NOMO-1 treated with DMSO at 0.1 percent for 48 hours (cell line): Measurements from ENCODE around the gene HCN3.
"Not testable (repeated sequence)": the region's sequence is repeated elsewhere in the genome, so short reads cannot be mapped to it uniquely, and the experiment has no call there.

ENCODE experiments used
- DNase-seq: peaks from one replicate; lab custom pipeline; 2025; ENCODE audit not compliant: unreplicated experiment; lab: John Stamatoyannopoulos, UW

Gene HCN3

DNA sequence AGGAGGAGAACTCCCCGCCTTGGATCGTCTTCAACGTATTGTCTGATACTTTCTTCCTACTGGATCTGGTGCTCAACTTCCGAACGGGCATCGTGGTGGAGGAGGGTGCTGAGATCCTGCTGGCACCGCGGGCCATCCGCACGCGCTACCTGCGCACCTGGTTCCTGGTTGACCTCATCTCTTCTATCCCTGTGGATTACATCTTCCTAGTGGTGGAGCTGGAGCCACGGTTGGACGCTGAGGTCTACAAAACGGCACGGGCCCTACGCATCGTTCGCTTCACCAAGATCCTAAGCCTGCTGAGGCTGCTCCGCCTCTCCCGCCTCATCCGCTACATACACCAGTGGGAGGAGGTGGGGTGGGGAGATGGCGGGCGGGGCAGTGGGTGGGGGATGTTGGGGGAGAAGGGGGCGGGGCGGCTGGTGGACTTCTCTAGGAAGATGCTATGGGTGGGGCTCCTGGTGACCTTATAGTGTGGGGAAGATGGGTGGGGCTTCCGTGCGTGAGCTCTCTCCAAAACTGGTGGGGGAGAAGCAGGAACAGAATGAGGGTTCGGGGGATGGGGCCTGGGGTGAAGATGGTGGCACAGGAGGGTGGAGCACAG, 5.3 kb downstream of the HCN3 start:
- no peak for DNase-seq

DNA sequence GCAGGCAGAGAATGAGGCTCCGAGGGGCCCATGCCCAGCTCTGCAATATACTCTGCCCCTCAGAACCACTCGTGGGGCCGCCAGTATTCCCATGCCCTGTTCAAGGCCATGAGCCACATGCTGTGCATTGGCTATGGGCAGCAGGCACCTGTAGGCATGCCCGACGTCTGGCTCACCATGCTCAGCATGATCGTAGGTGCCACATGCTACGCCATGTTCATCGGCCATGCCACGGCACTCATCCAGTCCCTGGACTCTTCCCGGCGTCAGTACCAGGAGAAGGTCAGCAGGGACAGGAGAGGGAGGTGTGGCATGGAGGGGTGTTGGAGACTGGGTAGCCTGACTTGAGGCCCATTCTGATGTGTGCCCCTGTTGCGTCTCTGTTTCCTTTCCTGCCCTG, 7.2 kb downstream of the HCN3 start:
- no peak for DNase-seq

DNA sequence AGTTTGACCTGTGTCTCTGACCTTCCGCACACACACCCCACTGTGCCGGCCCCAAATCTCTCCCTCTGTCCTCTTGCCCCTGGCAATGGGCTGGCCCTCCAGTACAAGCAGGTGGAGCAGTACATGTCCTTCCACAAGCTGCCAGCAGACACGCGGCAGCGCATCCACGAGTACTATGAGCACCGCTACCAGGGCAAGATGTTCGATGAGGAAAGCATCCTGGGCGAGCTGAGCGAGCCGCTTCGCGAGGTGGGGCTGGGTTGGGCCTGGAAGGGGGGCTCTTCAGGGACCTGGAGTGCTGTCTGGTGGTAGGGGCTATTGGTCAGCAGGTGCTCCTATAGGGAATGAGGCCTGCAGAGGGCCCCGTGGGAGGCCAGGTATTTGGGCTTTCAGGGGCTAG, 7.8 kb downstream of the HCN3 start:
- no peak for DNase-seq

DNA sequence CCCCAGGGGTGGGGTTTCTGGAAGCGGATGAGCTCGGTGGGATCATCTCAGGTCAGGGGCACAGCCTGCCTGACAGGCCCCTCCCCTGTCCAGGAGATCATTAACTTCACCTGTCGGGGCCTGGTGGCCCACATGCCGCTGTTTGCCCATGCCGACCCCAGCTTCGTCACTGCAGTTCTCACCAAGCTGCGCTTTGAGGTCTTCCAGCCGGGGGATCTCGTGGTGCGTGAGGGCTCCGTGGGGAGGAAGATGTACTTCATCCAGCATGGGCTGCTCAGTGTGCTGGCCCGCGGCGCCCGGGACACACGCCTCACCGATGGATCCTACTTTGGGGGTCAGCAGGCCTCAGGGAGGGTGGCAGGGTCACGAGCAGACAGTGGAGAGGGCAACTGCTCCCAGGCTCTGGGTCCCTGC, 8.4 kb downstream of the HCN3 start:
- DNase-seq: no peak

DNA sequence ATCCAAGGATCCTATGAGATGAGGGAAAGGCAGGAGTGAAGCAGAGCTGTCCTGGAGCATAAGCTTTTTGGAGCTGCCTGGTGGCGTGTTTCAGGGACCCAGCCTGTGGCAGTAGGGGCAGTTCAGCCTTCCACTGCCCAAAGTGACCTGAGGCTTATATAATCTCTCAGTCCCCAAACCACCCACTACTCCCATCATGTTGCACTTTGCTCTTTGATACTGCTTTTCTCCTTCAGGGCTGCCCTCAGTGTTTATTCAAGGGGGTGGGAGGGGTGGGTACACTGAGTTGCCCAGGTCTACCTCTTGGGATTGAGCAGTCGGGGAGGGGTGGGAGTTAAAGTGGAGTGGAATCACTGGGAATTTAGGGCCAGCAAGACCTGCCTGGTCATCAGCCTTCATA, 9.3 kb downstream of the HCN3 start:
- no peak for DNase-seq

DNA sequence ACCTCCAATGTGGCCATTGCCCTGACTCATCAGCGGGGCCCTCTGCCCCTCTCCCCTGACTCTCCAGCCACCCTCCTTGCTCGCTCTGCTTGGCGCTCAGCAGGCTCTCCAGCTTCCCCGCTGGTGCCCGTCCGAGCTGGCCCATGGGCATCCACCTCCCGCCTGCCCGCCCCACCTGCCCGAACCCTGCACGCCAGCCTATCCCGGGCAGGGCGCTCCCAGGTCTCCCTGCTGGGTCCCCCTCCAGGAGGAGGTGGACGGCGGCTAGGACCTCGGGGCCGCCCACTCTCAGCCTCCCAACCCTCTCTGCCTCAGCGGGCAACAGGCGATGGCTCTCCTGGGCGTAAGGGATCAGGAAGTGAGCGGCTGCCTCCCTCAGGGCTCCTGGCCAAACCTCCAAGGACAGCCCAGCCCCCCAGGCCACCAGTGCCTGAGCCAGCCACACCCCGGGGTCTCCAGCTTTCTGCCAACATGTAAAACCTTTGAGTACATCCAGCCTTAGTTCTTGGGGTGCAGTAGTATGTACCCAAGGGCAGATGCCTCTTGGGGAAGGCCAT, 10.8 kb downstream of the HCN3 start:
- DNase-seq: no peak

DNA sequence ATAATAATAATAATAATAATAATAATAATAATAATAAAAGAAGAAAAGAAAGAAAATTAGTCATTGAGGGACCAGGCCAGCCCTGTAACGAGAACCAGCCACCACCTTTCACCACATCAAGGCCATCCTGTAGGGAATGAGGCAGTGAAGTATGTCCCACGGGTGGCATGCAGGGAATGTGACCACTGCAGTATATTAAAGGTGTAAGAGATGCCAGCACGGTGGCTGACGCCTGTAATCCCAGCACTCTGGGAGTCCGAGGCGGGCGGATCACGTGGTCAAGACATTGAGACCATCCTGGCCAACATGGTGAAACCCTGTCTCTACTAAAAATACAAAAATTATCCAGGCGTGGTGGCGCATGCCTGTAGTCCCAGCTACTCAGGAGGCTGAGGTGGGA, 13.7 kb downstream of the HCN3 start:
- not testable (repeated sequence) for DNase-seq

DNA sequence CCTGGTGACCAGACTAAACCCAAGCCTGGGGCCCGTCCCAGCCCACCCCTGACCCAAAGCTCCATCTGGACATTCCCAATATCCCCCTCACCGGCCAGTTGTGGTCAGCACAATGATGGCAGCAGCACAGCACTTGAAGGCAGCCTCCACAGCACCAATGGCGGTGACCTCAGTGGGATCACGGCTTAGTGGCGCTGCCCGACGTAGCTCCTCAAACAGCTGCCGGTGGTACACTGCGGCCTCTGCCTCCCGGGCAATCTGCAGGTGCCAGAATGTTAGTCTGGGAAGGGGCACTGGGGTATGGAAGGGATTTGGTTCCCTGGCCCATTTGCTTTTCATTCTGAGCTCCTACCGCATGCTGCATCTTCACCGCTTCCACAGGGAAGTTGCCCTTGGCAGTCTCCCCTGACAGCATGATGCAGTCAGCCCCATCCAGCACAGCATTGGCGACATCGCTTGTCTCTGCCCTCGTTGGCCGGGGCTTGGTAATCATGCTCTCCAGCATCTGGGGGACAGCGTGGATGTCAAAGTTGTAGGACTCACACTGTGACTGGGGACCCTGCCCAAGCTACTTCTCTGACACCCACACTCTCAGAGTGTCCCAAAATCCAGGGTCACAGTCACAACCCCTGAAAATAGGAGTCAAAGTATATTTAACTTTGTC, 16.0 kb downstream of the HCN3 start:
- DNase-seq: no peak

DNA sequence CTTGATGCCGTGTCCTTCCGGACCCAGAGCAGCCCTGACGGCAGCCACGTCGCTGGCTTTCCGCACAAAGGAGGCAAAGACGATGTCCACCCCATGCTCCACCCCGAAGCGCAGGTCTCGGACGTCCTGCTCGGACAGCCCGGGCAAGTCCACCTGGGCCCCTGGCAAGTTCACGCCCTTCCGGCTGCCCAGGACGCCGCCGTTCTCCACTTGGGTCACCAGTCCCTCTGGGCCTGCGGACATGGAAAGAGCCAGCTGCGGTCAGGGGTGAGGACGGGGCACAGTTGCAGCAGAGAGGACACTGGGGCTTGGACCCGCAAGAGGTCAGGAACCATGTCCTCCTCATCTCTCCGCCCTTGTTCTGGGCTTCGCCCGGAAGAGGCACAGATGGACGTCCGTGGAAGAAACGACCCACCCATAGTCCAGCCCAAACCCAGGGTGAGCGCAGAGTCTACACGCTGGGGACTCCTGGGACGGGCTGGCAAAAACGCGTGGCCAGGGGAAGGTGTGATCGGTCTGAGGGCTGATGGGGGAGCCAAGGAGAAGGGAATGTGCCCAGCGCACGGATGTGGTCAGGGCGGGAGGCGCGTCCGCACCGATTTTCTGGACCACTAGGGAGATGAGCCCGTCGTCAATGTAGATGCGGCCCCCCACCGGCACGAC, 17.4 kb downstream of the HCN3 start:
- no peak for DNase-seq

DNA sequence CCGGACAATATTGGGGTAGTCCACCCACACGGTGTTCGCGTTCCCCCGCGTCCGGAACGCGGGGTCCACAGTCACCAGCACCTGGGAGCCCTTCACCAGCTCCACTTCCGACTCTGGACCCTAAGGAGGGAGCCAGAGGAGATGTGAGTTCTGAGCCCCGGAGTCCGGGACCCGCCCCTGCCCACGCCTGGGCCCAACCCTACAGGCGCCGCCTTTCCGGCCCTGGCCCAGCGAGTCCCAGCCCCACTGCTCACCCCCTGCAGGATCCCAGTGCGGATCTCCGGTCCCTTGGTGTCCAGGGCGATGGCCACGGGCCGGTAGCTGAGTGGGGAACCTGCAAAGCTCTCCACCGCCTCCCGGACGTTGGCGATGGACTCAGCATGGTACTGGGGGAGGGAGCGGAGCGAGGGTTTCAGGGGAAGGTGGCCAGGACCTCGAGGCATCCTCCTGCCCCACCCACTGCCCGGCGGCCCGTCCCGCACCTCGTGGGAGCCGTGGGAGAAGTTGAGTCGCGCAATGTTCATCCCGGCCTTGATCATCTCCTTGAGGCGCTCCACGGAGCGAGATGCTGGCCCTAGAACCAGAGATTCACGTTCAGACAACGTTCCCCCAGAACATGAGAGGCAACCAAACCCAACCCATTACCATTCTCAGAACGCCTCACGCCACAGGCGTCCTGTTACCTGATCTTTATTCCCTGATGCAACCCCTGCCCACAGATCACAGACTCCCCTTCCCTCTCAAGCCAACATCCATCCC, 18.1 kb downstream of the HCN3 start:
- DNase-seq: no peak

DNA sequence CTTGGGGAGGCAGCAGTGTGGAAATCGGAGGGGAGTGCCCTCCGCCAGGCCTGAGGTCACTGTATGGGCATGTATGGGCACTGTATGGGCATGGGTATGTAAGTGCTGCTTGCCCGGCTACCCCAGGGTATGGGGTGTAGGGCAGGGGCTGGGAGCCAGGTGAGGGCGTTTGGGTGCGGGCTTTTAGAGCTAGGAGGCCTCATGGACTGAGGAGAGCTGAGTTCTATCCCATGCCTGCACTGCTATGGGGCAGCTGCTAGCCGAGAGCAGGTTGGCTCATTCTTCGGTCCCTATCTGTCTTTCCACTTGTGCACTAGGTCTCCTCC, 18.6 kb downstream of the HCN3 start:
- no peak for DNase-seq

DNA sequence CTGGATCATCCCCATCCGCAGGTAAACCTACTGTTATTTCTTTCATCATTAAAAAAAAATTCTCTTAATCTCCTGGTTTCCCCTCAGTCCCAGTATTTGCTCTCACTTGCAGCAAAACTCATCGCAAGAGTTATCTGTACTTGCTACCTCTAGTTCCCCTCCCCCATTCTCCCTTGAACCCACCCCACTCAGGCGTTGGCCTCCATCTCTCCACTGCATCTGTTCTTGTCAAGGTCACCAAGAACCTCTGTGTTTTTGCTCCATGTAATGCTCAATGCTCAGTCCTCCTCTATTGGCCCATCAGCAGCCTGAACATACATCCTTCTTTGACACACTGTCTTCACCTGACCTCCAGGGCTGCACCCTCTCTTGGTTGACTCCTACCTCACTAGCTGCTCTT, 19.4 kb downstream of the HCN3 start:
- no peak for DNase-seq

DNA sequence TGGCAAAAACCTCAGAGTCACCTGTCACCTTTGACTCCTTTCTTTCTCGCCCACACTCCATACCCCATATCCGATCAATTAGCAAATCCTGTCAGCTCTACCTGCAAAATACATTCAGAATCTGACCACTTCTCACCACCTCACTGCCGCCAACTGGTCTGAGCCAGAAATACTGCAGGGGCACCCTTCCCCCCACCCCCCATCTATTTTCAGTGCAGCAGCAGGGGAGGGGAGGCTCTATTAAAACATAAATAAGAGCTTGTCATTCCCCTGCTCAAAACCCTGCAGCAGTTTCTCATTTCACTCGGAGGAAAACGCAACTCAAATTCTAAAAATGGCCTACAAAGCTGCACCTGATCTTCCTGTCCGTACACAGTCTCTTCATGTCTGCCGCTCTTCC, 20.1 kb downstream of the HCN3 start:
- no peak for DNase-seq

DNA sequence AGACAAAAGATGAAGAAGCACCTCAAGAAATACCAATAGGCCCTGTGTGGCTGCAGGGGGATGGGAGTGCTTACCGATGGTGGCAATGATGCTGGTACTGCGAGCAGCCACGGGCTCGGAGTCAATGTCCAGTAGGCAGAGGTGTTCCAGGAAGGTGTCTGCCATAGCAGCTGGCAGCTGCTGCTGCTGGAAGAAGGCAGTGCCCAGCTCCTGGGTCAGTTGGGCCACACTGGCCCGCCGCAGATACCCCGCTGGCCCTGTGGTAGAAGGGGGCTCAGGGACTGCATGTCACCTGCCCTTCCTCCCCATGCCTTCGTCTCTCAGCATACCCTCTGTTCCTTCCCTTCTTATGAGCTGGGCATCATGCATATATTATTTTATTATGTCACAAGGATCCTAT, 22.8 kb downstream of the HCN3 start:
- DNase-seq: no peak

DNA sequence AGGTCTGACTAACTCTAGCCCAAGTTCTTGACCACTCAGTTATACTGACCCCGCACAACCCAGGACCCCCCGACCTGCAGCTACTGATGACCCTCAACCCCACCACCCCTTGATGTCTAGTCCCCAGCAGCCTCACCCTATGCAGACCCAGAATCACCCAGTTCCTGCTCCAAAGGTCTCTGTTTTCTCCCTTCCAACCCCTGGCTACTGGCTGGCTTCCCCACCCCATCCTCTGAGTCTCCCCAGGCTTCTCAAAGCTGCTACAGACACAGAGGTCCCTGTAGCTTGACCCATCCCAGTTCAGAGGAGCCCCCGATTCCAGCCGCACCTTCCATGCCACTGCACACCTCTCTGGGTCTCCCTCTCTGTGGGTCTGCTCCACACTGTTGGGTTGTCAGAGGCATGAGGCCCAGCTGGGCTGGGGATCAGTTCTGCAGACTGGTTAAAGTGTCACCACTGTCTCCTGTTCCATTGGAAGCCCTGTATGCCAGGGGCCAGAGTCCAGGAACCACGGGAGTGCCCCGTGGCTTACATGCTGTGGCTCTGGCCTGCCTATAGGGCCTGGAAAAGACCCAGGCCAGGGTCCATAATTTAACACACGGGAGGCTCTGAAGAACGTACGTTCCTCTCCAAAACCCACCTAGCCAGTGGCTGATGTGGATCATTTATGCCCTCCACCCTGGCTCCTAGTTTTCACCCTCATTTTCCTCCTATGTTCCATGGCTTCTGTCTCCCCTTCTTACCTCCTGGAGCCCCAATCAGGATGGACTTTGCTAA, 23.5 kb downstream of the HCN3 start:
- no peak for DNase-seq

DNA sequence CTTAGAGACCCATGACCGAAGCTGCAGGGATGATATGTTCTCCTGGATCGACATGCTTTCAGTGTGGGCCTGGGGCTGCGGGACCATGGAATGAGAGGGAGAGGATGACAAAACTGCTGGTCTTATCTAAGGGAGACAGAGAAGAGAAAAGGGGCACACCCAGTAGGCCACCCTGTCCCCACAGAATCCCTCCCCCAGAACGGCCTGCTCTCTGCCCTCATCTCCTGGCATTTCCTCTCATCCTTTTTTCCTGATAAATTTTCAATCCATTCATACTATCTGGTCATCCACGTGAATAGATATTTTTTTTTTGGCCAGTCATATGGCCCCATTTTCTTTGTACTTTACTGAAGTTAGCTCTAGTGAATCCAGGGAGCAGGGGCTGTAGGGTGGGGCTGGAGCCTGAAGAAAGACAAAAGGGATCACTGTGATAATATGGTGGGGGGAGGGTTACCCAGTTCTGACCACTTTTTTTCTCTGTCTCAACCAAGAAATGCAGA, 24.1 kb downstream of the HCN3 start, which contains the start of gene PKLR:
TSS of gene PKLR (minus strand) at position 97 of the 500 bp plus-strand sequence. CDS start at position 54, 43 bp downstream.
- DNase-seq: no peak

DNA sequence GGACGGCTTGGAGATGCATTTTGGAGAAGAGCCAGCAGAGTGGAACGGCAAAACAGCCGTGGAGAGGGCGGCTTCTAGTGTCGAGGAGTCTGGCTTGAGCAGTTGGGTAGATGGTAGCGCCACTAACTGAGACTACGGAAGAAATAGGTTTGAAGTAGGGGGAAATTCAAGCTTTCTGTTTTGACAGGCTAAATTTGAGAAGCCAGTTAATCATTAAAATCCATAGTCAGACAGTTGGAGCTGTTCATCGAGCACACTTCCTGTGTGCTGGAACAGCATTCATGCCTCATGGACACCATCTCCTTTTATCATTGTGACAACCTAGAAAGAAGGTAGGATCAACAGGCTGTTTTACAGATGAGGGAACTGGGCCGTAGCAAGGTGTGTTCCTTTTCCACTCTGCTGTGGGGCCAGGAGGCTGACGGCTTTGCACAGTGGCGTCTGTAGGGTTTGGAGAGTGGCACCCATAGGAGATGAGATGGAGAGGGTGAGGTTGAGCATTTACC, 27.3 kb downstream of the HCN3 start:
- no peak for DNase-seq

DNA sequence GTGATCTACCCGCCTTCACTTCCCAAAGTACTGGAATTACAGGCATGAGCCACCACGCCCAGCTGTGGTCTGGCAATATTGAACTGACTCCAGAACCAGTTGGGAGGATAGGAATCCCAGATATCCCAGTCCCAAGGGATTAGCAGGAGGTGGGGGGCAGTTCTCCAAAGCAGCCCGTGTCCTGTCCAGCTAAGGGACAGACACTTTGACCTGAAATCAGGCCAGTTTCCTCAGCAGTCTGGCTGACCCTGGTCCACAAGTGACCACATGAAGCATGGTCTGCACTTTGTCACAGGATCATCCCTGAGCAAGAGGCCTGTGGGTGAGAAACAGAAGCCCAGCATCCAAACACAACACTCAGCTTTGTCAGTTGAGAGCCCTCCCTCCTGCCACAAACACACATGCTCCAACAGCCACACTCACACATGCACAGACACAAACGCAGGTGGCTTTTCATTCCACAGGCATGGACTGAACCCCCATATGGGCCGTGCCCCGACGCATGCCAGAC, 28.7 kb downstream of the HCN3 start:
- no peak for DNase-seq

DNA sequence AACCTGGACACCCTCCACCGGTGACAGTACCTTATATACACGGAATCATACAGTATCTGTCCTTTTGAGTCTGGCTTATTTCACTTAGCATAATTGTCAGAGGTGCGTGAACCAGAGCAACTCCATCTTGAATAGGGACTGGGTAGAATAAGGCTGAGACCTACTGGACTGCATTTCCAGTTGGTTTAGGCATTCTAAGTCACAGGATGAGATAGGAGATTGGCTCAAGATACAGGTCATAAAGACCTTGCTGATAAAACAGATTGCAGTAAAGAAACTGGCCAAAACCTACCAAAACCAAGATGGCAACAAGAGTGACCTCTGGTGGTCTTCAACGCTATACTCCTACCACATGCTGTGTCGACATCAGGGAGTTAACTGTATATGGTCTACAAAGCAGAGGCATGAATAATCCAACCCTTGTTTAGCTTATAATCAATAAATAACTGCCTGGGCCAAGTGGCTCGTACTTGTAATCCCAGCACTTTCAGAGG, 30.0 kb downstream of the HCN3 start:
- DNase-seq: peak; percentile 69
